Spleen (tissue), 11 donors: ENCODE results near the gene RTL1. TPM values are rescaled to one million over a fixed set of nuclear protein-coding genes. Genes with fewer than 3 reads are reported as not detected.
A peak's percentile ranks its signal among the peaks of the same experiment; 100 is the strongest.

ENCODE experiments used
- DNase-seq: peaks from one replicate; pipeline ENCODE4 v3.0.0-alpha.2; 2020
- H3K27ac ChIP-seq, 8 donors: fragments of 200-600 bp; sonication (generic) in 7 of 8; 1 replicate in 4 of 8; 2 replicates in 4 of 8; pipeline versions ENCODE4 v1.5.0 to v1.8.0; 2016 to 2021; ENCODE audit warnings: inconsistent platforms in 4 of 8, mild to moderate bottlenecking in 4 of 8, moderate library complexity in 1 of 8
- H3K27me3 ChIP-seq, 7 donors: fragments of 200-600 bp; sonication (generic) in 6 of 7; replicated peaks in 1 of 7; 1 replicate in 4 of 7; 2 replicates in 3 of 7; pipeline versions ENCODE4 v1.5.0 to v1.8.0; 2016 to 2021; ENCODE audit warnings: inconsistent platforms in 3 of 7, mild to moderate bottlenecking in 1 of 7
- H3K36me3 ChIP-seq, 6 donors: fragments of 200-600 bp; sonication (generic) in 5 of 6; 1 replicate in 4 of 6; 2 replicates in 2 of 6; pipeline versions ENCODE4 v1.5.0 to v1.8.0; 2016 to 2021; ENCODE audit warnings: inconsistent platforms in 2 of 6
- H3K4me1 ChIP-seq, 6 donors: fragments of 200-600 bp; sonication (generic) in 5 of 6; 1 replicate in 3 of 6; 2 replicates in 3 of 6; pipeline versions ENCODE4 v1.5.0 to v1.8.0; 2016 to 2021; ENCODE audit warnings: inconsistent platforms in 3 of 6
- H3K4me3 ChIP-seq, 8 donors: fragments of 200-600 bp; sonication (generic) in 7 of 8; 1 replicate in 4 of 8; 2 replicates in 4 of 8; pipeline versions ENCODE4 v1.5.0 to v1.8.0; 2016 to 2021; ENCODE audit warnings: inconsistent platforms in 4 of 8, mild to moderate bottlenecking in 4 of 8, moderate library complexity in 2 of 8
- H3K9me3 ChIP-seq, 8 donors: fragments of 200-600 bp; sonication (generic) in 7 of 8; 1 replicate in 4 of 8; 2 replicates in 4 of 8; pipeline versions ENCODE4 v1.5.0 to v1.8.0; 2016 to 2021; ENCODE audit warnings: inconsistent platforms in 4 of 8
- CTCF ChIP-seq, 11 experiments: fragments of 200-600 bp in 7 of 11; fragments of 450-650 bp in 4 of 11; sonication (generic) in 4 of 11; IDR thresholded peaks in 8 of 11; conservative IDR thresholded peaks in 3 of 11; 1 replicate in 7 of 11; 2 replicates in 4 of 11; pipeline versions ENCODE4 v1.4.0 to v1.8.0; 2016 to 2021; ENCODE audit warnings: antibody characterized with exemption in 11 of 11, inconsistent platforms in 4 of 11, mild to moderate bottlenecking in 1 of 11
- POLR2A ChIP-seq, 3 donors: fragments of 450-650 bp; IDR thresholded peaks; one replicate each; pipeline ENCODE4 v1.5.1; 2017; ENCODE audit warnings: antibody characterized with exemption in 3 of 3, mild to moderate bottlenecking in 1 of 3
- POLR2AphosphoS5 ChIP-seq, 3 donors: sonication (generic); formaldehyde crosslinking; IDR thresholded peaks; one replicate each; pipeline ENCODE4 v1.5.1; 2017; ENCODE audit warnings: antibody characterized with exemption in 3 of 3
- WGBS, 5 donors: extraction: QIAGEN DNeasy Blood & Tissue Kit in 3 of 5; methylation state at CpG; one replicate each; pipeline versions ENCODE4 v1.1.5 to v1.1.7; 2013 to 2018; 5-methylcytosine and 5-hydroxymethylcytosine counted together
- intact Hi-C: fragments of 100-400 bp; cut with DNase I; formaldehyde crosslinking; loops from one replicate; pipeline ENCODE4 v1.15.0; 2023; ENCODE audit warnings: low total_unique reads
- polyA plus RNA-seq, 3 donors: library from polyadenylated mRNA; stranded (reverse); fragments of 200-250 nt; gene quantifications; one replicate each; pipeline ENCODE4 v1.2.1, GENCODE V29; 2013
- total RNA-seq, 7 donors: library from RNA; depleted of rRNA in 3 of 7; stranded (reverse); fragments of >200 nt in 3 of 7; fragmentation: NEBNext Ultra II Directional in 4 of 7; extraction: Animal tissue kit (Norgen Biotek cat#: 25700) in 4 of 7; gene quantifications; one replicate each; pipeline versions ENCODE4 v1.1.0 to v1.2.1, GENCODE V29; 2016 to 2021
- donor health status: healthy with polysubstance abuse.
- donor health status: DM: no; HTN: no; CAD: no; lungs with moderate emphysema.
- donor health status: DM: no; HTN: no; CAD: no.
- donor health status: Bipolar disorder and iron deficiency.
- donor health status: healthy.
- donor health status: DM: no; HTN: no; CAD: no.
- donor health status: DM: yes; HTN: yes; CAD: no.

Gene RTL1
- total and polyA plus RNA-seq, 10 donors, result under 0.01 TPM; not detected in 9

GRCh38 chr14:100850841-100851585, 52.5 kb downstream of the RTL1 start:
- Histone ChIP-seq H3K9me3 (no peaks in the 10 kb centered on the region), H3K4me3 (no peak overlapping the region), H3K27me3 (no peaks in the 10 kb centered on the region), H3K27ac (no peak overlapping the region), H3K4me1 (peaks cover 0 to 33% (median 12%) of the 10 kb centered on the region in 6 donors), H3K36me3 (no peaks in the 10 kb centered on the region)
- intact Hi-C loops, result loop anchor here (5.0 to 10.0 kb wide), 2 partner anchors 384 to 776 kb away; no protein-coding TSS in a partner anchor
- 46 to 74% (median 55%) methylated on average over 8 of the region's 8 CpGs for WGBS, 5 donors
- TF ChIP-seq CTCF (IDR thresholded peaks at IDR 0.05 in 8 of 11, conservative IDR thresholded peaks at IDR 0.05 in 3 of 11), result peak; percentile 51 to 89 (median 80)
- no peak for TF ChIP-seq POLR2A (IDR thresholded peaks at IDR 0.05)
- peak in 1 of 3 donors; percentile 10 for TF ChIP-seq POLR2AphosphoS5 (IDR thresholded peaks at IDR 0.05)
- DNase-seq, result peak; percentile 95

GRCh38 chr14:100849115-100849781, 54.3 kb downstream of the RTL1 start:
- Histone ChIP-seq H3K4me1 (peaks cover 0 to 33% (median 12%) of the 10 kb centered on the region in 6 donors), H3K9me3 (no peaks in the 10 kb centered on the region), H3K27me3 (no peaks in the 10 kb centered on the region), H3K36me3 (peaks cover 0 to 6% (median 0%) of the 10 kb centered on the region in 6 donors), H3K27ac (peak overlapping the region in 2 of 8 donors; percentile 16 to 55), H3K4me3 (peak overlapping the region in 1 of 8 donors; percentile 34)
- intact Hi-C loops, result loop anchor here (10.0 kb wide), 1 partner anchor 184 kb away; no protein-coding TSS in a partner anchor
- DNase-seq, result no peak
- TF ChIP-seq POLR2AphosphoS5 (IDR thresholded peaks at IDR 0.05) (no peak), CTCF (IDR thresholded peaks at IDR 0.05 in 8 of 11, conservative IDR thresholded peaks at IDR 0.05 in 3 of 11) (no peak), POLR2A (IDR thresholded peaks at IDR 0.05) (no peak)
- 24 to 29% (median 26%) methylated on average over 8 of the region's 8 CpGs for WGBS, 5 donors

GRCh38 chr14:100846309-100846859, 57.1 kb downstream of the RTL1 start:
- no peak for TF ChIP-seq CTCF (IDR thresholded peaks at IDR 0.05 in 8 of 11, conservative IDR thresholded peaks at IDR 0.05 in 3 of 11)
- no peak for TF ChIP-seq POLR2A (IDR thresholded peaks at IDR 0.05)
- TF ChIP-seq POLR2AphosphoS5 (IDR thresholded peaks at IDR 0.05), result no peak
- Histone ChIP-seq H3K4me1 (peaks cover 0 to 31% (median 12%) of the 10 kb centered on the region in 6 donors), H3K27me3 (no peaks in the 10 kb centered on the region), H3K4me3 (no peak overlapping the region), H3K27ac (no peak overlapping the region), H3K36me3 (peaks cover 0 to 6% (median 0%) of the 10 kb centered on the region in 6 donors), H3K9me3 (no peaks in the 10 kb centered on the region)
- no peak for DNase-seq
- WGBS, 5 donors, result 80 to 96% (median 90%) methylated on average over 8 of the region's 8 CpGs
- intact Hi-C loops, result loop anchor here (10.0 kb wide), 1 partner anchor 182 kb away; no protein-coding TSS in a partner anchor
